NCI-H345 treated with DMSO at 0.1 percent for 48 hours (cell line): ENCODE results near the gene CDK14.

ENCODE experiments used
- DNase-seq: peaks from one replicate; lab custom pipeline; 2025; ENCODE audit not compliant: unreplicated experiment; lab: John Stamatoyannopoulos, UW

Gene CDK14

GRCh38 chr7:90988996-90989765 is 393.1 kb downstream of the CDK14 start:
- DNase-seq: no peak

DNA sequence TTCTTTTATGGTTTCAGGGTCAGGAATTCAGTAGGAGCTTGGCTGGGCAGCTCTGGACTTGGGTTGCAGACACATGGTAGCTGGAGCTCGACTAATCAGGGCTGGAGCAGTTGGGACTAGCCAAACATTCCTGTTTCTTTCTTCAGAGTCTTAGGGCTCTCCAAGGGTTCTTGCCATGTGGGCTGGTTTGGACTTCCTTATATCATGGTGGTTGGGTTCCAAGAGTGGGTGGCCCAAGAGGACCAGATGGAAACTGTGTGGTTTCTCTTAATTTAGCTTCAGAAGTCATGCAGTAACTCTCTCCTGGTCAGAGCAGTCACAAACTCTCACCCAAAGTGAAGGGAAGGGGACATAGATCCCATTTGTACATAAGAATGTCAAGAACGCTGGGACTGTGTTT is 398.0 kb downstream of the CDK14 start:
- no peak for DNase-seq

DNA sequence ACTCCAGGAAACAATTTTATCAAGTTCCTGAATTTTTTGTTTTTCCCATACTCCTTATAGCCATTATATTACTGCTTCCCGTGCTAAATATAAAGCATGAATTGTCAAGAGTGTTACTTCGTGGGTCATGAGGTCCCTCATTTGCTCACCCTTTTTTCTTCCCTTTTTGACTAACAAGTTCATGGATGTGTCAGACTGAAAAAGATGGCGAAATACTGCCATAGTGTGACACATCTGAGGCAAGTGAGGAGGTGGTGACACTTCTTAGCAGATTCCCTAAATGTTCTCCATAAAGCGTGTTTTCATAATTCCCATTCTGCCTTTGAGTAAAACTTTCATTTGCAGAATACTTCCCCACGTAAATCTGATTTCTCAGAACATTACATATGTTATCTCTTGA is 398.5 kb downstream of the CDK14 start:
- no peak for DNase-seq

DNA sequence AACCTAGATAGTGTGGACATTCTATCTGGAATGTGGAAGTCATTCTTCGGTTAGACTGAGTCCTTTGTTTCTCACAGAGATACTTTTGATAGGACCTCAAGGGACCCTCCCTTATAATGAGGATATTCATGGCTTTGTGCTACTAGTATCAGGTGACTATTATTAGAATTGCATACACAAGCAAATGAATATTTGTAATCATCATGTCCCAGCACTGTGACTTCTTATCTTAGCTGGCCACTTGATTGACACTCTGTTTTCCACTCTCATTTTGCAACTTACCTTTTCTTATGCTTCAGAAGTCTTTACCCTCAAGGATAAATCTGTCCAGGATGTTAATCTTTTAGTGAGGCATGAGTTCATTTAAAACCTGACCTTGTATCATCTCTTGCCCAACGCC is 399.9 kb downstream of the CDK14 start:
- DNase-seq: no peak

DNA sequence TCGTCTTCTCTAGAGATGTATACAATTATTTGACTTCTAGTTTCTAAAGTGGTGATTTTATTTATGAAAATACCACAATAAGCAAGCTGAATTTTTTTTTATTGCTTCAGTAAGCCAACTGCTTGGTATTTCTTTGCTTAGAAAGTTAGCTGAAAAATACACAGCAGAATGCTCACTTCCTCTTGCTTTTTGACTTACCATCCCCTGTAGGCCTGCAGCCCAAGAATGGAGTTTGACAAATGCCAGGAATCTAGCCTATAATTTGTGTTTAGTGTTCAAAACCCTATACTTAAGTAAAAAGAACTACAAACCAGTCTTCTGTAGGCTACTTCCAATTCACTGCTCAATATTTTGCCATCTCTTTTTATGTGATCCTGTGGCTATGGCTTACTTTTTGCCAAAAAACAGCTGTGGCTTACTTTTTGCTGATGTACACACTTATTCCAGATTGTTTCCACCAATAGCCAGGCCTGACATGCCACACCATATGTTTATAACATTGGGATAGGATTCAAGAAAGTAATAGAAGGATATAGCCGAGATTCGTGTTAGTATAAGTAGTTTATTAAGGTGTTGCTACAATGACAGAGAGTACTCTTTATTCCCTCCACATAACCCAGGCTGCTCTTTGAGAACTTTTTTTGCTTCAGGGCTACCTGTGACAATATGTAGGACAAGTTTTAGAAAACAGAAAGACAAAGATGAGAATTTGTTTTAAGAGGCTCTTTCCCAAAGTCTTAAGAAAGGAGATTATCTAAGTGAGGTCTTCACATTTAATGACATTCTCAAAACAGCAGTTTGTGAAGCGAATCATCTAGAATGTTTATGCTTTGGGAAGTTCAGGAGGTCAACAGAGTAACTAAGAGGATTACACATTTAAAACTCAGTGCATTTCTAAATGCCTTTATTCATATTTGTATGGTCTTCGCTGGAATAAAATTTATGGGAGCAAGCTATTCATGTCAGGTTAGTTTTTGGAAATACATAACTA is 404.2 kb downstream of the CDK14 start:
- DNase-seq: no peak

GRCh38 chr7:91005024-91005423 is 408.9 kb downstream of the CDK14 start:
- DNase-seq: no peak

GRCh38 chr7:91005841-91006240 is 409.7 kb downstream of the CDK14 start:
- no peak for DNase-seq

DNA sequence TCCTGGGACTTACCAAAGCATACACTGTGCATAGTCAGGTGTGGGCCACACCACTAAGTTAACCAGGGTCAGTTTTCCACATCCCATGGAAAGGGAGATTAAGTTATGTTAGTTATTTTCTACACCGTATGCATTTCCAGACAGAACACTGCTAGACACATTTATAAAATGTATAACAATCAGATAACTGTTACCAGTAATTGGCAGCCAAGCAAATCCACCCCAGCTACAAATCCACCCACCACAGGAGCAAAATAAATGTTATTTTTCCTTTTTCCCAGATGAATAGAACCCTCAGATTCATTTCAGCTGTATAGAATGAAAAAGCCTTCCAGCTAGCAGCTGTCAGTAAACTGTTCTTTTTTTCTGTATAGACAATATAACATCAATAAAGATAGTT is 411.2 kb downstream of the CDK14 start:
- no peak for DNase-seq

GRCh38 chr7:91013078-91013477 is 417.0 kb downstream of the CDK14 start:
- no peak for DNase-seq

GRCh38 chr7:91019686-91020385 is 423.7 kb downstream of the CDK14 start:
- DNase-seq: no peak

- no peak for DNase-seq
Observed at GRCh38 chr7:91020636-91021385, 424.7 kb downstream of the CDK14 start.

DNA sequence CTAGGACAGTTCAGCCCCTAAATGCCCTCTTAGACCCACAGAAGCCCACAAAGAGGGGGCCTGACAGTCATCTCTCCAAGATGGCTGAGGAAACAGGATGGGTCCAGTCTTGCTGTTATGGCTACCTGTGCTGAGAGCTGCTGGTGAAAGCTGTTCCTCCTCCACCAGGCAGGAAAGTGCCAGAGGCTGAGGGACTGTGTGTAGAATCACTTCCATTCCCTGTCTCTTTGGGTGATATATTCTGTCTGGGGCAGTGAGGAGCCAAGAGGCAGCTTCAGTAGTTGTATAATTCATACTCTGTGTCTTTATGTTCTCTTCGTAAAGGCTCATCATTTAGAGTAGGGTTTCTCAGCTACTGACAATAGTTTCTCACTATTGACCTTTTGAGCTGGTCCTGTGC is 425.8 kb downstream of the CDK14 start:
- DNase-seq: no peak

DNA sequence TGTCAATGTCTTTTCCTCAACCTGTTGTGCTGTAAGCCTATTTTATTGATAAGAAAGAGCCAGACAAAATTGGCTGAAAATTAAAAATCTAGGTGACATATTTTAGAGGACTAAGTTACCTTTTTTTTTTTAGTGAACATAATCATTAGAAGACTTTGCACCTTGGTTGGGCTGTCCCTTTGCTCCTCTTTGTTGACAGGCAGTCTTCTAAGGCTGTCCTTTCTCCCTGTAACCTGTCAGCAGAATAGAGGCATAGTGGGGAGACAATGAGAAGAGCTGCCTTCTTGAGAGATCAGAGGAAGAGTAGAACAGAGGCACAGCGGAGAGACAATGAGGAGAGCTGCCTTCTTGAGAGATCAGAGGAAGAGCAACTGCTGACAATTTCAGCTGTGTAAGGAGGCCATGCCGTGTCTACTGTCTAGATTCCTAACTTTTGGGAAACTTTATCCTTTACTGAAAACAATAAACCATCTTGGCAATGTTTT is 429.8 kb downstream of the CDK14 start:
- DNase-seq: no peak

DNA sequence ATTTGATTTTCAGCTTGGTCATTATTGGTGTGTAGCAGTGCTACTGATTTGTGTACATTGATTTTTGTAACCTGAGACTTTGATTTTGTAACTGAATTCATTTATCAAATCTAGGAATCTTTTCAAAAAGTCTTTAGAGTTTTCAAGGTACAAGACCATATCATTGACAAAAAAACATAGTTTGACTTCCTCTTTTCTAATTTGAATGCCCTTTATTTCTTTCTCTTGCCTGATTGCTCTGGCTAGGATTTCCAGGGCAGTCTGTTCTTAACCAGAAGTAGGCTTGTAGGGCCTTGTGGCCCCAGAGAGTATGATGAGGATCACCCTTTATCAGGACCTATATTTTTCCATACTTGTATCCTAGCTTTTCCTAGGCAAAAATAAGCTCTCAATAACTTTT is 433.6 kb downstream of the CDK14 start:
- DNase-seq: no peak

DNA sequence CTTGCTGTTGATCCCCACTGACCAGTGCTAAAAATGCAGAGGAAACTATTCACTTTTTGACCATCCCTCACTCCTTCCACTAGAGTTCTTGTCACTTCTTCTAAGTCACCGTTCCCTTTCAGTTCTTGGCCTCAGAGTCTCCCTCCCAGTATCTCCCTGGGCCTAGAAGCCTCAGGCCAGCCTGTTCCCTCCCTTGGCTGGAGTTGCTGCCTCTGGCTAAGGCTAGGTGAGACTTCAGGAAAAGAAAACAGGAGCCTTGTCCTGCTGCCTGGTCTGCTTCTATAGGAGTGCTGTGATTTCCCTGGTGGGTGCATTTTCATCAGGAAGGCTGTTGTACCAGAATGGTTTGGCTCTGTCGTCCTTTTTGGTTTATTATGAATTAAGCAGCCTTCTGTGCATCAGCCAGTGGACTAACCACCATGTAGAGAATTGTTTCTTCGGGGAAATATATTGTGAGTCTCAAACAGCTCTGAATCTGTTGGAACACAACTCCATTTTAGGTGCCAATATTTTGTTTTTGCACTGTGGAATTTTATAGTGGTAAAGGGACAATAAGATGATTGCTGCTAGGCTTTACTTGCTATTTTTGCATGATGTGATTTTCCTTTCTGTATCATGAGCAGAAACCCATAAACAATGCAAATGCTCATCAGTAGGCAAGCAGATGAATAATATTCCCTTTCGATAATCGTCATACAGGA is 434.7 kb downstream of the CDK14 start:
- DNase-seq: no peak

DNA sequence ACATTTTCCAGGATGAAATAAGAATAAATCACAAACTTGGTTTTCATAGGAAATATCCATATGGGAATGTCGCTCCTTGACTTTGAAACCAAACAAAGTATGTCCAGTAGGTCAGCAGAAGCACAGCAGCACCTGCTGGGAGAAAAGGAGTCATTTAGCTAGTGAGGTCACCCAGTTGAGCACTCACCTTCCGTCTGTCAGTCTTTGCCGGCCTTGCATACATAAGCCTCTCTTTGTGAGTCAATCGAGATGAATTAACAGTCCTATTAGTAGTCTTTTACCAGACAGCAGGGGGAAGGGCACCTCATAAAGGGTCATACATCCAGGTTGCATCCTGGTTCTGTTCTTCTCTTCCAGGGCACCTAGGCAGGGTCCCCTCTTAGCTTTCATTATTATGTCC is 435.6 kb downstream of the CDK14 start:
- DNase-seq: no peak

DNA sequence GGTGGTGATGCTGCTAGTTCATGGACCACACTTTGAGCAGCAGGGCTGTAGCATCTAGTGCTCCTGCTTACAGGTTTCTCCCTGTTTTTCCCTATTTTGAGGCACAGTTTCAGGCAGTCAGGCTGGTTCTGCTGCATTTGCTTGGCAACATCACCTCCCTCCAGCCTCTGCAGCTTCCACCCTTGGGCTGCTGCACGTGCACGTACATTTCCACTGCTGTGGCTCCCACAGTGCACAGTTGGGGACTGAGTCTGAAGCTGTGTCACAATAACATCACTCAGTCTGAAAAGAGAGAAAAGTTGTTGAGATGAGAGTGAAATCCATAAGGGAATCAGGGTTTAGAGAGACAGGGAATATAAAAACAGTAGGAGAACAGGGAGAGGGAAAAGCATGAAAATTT is 437.5 kb downstream of the CDK14 start:
- DNase-seq: peak; percentile 45

GRCh38 chr7:91034459-91035368 is 438.6 kb downstream of the CDK14 start:
- peak; percentile 87 for DNase-seq

DNA sequence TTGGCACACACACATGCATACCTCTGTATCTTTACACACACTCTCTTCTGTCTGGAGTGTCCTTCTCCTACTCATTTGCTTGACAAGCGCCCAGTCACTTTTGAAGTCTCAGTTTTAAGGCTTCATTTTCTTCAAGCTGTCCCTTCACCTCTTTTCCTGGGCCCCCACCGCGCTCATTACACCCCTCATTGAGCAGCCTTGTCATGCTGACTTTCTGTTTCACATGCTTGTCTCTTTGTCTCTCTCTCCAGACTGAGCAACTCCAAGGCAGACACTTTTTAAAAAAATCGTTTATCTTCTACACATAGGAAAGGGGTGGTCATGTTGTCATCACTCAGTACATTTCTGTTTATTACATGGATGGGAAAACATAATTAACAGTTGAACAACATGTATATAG is 442.9 kb downstream of the CDK14 start:
- DNase-seq: no peak
